Esophagus muscularis mucosa (tissue), 4 donors: ENCODE measurements around the gene GUCY2F.

Source experiments
- EP300 ChIP-seq: sonication (generic); formaldehyde crosslinking; IDR thresholded peaks from one replicate; pipeline ENCODE4 v1.6.1; 2017; ENCODE audit warnings: antibody characterized with exemption
- POLR2A ChIP-seq: fragments of 450-650 bp; IDR thresholded peaks from one replicate; pipeline ENCODE4 v1.6.1; 2017; ENCODE audit warnings: antibody characterized with exemption, moderate library complexity, mild to moderate bottlenecking, low read depth
- TF ChIP-seq, protein P1 (sequence below), 3 experiments: fragments of 200-600 bp in 2 of 3; fragments of 450-650 bp in 1 of 3; sonication (generic) in 2 of 3; IDR thresholded peaks; one replicate each; pipeline ENCODE4 v1.5.1; 2017 to 2019; ENCODE audit warnings: antibody characterized with exemption in 3 of 3, mild to moderate bottlenecking in 2 of 3, moderate library complexity in 1 of 3

DNA sequence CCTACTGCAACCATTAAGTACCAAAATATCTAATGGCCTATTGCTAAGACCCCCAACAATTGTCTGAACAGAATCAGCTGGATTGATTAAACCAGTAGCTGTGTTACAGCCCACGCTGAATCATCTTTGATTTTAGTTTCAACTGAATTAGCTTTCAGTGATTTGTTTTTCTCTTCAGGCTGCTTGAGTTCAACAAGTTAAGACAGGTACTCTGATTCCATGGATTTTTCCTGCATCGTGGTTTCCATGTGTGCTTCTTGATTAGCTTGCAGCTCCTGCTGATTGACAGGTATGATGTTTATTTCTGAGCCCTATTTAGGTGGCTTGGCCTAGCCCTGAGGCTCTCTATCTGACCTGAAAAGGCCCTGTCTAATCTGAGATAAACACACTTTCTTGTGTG, 91.3 kb downstream of the GUCY2F start:
- TF ChIP-seq, protein P1, sequence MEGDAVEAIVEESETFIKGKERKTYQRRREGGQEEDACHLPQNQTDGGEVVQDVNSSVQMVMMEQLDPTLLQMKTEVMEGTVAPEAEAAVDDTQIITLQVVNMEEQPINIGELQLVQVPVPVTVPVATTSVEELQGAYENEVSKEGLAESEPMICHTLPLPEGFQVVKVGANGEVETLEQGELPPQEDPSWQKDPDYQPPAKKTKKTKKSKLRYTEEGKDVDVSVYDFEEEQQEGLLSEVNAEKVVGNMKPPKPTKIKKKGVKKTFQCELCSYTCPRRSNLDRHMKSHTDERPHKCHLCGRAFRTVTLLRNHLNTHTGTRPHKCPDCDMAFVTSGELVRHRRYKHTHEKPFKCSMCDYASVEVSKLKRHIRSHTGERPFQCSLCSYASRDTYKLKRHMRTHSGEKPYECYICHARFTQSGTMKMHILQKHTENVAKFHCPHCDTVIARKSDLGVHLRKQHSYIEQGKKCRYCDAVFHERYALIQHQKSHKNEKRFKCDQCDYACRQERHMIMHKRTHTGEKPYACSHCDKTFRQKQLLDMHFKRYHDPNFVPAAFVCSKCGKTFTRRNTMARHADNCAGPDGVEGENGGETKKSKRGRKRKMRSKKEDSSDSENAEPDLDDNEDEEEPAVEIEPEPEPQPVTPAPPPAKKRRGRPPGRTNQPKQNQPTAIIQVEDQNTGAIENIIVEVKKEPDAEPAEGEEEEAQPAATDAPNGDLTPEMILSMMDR (IDR thresholded peaks at IDR 0.05), result no peak
- no peak for TF ChIP-seq EP300
- TF ChIP-seq POLR2A, result no peak
